ENCODE measurements around the gene CACTIN.

The CACTIN gene

DNA sequence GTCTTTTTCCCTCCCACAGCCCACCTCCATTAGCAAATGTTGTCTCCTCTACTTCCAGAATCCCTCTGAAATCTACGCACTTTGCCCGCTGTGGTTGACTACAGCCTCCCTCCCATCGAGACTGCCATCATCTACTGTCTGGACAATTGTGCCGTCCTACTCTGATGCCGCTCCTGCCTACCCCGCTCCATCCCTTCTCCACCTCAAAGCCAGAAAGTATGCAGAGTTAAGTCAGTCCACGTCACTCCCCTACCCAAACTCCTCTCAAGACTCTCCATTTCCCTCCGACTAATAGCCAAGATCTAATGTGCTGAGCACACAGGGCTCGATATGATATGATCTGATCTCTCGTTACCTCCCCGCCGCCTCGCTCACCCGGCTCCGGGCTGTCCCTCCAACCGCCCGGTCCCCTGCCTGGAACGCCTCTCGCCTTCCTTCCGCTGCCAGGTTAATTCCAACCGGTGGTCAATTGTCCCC, 556 bp downstream of the CACTIN start:
- Histone ChIP-seq H3K79me2 (peaks cover 11% of the 10 kb centered on the region), H3K4me2 (ENCODE audit: low read length) (peak overlapping the region; percentile 78), H3K27me3 (ENCODE audit: control insufficient read depth, insufficient read depth, low read length) (no peaks in the 10 kb centered on the region), H3K36me3 (ENCODE audit: control insufficient read depth, insufficient read depth, low read length) (no peaks in the 10 kb centered on the region), H3K9ac (peak overlapping the region; percentile 6), H3K4me3 (ENCODE audit: low read depth, low read length) (peak overlapping the region; percentile 86), H2AFZ (peak overlapping the region; percentile 82), H3K27ac (peak overlapping the region; percentile 86), H3K9me3 (ENCODE audit: control insufficient read depth, low read length) (no peaks in the 10 kb centered on the region), H3K4me1 (no peaks in the 10 kb centered on the region)
- TF ChIP-seq, protein P1, sequence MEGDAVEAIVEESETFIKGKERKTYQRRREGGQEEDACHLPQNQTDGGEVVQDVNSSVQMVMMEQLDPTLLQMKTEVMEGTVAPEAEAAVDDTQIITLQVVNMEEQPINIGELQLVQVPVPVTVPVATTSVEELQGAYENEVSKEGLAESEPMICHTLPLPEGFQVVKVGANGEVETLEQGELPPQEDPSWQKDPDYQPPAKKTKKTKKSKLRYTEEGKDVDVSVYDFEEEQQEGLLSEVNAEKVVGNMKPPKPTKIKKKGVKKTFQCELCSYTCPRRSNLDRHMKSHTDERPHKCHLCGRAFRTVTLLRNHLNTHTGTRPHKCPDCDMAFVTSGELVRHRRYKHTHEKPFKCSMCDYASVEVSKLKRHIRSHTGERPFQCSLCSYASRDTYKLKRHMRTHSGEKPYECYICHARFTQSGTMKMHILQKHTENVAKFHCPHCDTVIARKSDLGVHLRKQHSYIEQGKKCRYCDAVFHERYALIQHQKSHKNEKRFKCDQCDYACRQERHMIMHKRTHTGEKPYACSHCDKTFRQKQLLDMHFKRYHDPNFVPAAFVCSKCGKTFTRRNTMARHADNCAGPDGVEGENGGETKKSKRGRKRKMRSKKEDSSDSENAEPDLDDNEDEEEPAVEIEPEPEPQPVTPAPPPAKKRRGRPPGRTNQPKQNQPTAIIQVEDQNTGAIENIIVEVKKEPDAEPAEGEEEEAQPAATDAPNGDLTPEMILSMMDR (IDR thresholded peaks at IDR 0.05), result no peak

DNA sequence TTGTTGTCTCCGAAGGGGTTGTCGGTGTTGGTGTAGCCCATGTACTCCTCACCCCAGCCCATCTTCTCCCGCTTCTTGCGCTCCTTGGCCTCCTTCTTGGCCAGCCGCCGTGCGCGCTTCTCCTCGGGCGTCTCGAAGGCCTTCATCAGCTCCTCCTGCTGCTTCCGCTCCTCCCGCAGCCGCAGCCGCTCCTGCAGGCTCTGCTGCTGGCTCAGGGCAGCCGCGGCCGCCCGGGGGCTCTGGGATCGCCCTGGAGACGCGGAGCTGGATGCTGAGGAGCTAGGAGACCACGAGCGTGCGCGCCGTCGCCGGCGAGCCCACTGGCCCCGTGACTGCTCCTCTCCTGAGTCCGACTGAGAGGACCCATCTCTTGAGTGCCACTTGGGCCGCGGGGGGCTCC, 2.9 kb downstream of the CACTIN start:
- TF ChIP-seq, protein P1 (IDR thresholded peaks at IDR 0.05), result no peak
- H3K4me2 ChIP-seq (ENCODE audit: low read length), result no peak overlapping the region
- no peak overlapping the region for H3K4me3 ChIP-seq (ENCODE audit: low read depth, low read length)
- no peak overlapping the region for H3K27ac ChIP-seq
- H3K79me2 ChIP-seq, result peaks cover 11% of the 10 kb centered on the region
- no peak overlapping the region for H3K9ac ChIP-seq
- H3K36me3 ChIP-seq (ENCODE audit: control insufficient read depth, insufficient read depth, low read length), result no peaks in the 10 kb centered on the region
- H3K4me1 ChIP-seq, result peaks cover 4% of the 10 kb centered on the region
- H2AFZ ChIP-seq, result no peak overlapping the region
- H3K27me3 ChIP-seq (ENCODE audit: control insufficient read depth, insufficient read depth, low read length), result no peaks in the 10 kb centered on the region
- H3K9me3 ChIP-seq (ENCODE audit: control insufficient read depth, low read length), result no peaks in the 10 kb centered on the region

DNA sequence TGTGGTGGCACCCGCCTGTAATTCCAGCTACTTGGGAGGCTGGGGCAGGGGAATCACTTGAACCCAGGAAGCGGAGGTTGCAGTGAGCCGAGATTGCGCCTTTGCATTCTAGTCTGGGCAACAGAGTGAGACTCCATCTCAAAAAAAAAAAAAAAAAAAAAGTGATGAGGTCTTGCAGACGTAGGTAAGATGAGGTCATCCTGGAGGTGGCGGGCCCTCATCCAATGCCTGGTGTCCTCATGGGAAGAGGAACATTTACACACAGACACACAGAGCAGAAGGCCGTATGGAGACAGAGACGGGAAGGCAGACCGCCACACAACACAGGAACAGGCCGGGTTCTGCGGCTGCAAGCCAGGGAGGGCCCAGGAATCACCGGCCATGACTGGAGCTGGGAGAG, 4.4 kb downstream of the CACTIN start:
- Histone ChIP-seq H3K27ac (no peak overlapping the region), H3K4me1 (peaks cover 9% of the 10 kb centered on the region), H3K36me3 (ENCODE audit: control insufficient read depth, insufficient read depth, low read length) (no peaks in the 10 kb centered on the region), H3K9me3 (ENCODE audit: control insufficient read depth, low read length) (no peaks in the 10 kb centered on the region), H3K4me3 (ENCODE audit: low read depth, low read length) (no peak overlapping the region), H3K4me2 (ENCODE audit: low read length) (no peak overlapping the region), H3K9ac (no peak overlapping the region), H3K79me2 (peaks cover 11% of the 10 kb centered on the region), H2AFZ (no peak overlapping the region), H3K27me3 (ENCODE audit: control insufficient read depth, insufficient read depth, low read length) (no peaks in the 10 kb centered on the region)
- TF ChIP-seq, protein P1 (IDR thresholded peaks at IDR 0.05), result no peak

DNA sequence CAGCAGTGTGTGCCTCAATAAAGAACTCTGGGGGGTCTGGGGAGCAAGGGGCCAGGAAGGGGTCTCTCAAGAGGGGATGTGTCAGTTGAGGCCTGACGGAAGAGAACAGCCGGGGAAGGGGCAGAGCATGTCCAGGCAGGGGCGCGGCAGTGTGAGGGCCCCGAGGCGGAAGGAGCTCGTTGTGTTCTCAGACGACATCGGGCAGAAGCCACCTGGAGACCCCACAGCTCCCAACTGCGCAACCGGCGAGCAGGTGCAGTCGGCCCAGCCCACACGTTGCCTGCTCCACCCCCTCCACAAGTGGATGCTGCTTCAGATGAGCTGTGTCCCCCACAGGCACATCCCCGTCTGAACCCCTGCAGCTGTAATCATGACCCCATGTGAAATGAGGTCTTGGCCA, 4.9 kb downstream of the CACTIN start:
- H2AFZ ChIP-seq, result no peak overlapping the region
- peaks cover 11% of the 10 kb centered on the region for H3K79me2 ChIP-seq
- TF ChIP-seq, protein P1 (IDR thresholded peaks at IDR 0.05), result no peak
- H3K9me3 ChIP-seq (ENCODE audit: control insufficient read depth, low read length), result no peaks in the 10 kb centered on the region
- no peak overlapping the region for H3K9ac ChIP-seq
- H3K27ac ChIP-seq, result no peak overlapping the region
- no peaks in the 10 kb centered on the region for H3K36me3 ChIP-seq (ENCODE audit: control insufficient read depth, insufficient read depth, low read length)
- peaks cover 9% of the 10 kb centered on the region for H3K4me1 ChIP-seq
- H3K4me2 ChIP-seq (ENCODE audit: low read length), result no peak overlapping the region
- H3K4me3 ChIP-seq (ENCODE audit: low read depth, low read length), result no peak overlapping the region
- H3K27me3 ChIP-seq (ENCODE audit: control insufficient read depth, insufficient read depth, low read length), result no peaks in the 10 kb centered on the region

DNA sequence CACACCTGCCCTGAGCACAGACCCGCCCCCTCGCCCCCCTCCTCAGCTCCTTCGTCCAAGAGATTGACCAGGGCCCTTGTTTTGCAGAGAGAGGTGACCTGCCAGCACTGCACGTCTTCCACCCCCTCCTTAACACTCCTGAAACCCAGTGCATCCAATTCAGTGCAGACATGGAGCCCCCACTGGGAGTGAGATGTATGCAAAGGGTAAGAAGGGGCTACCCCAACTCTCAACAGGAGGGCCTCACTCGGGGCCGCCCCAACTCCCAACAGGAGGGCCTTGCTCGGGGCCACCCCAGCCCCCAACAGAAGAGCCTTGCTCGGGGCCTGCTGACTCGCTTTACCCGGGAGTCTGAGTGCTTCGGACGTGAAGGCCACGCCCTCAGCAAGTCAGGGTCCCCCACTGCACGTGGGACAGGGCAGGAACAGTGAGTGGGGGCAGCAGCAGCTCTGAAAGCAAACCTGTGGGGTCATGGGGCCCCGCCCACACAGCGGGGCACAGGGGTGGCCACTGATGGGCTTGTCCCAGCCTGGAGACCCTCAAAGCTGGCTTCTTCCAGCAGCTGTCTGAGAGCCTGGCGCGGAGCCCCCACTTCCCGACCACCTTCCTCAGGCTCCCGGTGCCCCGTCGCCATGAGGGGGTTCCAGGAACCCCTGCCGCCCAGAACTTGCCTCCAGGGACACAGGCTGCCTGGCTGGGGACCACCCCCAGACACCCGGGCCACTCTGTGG, 5.6 kb downstream of the CACTIN start:
- no peaks in the 10 kb centered on the region for H3K27me3 ChIP-seq (ENCODE audit: control insufficient read depth, insufficient read depth, low read length)
- peaks cover 11% of the 10 kb centered on the region for H3K79me2 ChIP-seq
- no peak overlapping the region for H3K4me3 ChIP-seq (ENCODE audit: low read depth, low read length)
- no peak overlapping the region for H3K9ac ChIP-seq
- H3K4me2 ChIP-seq (ENCODE audit: low read length), result no peak overlapping the region
- H3K9me3 ChIP-seq (ENCODE audit: control insufficient read depth, low read length), result no peaks in the 10 kb centered on the region
- no peak overlapping the region for H2AFZ ChIP-seq
- TF ChIP-seq, protein P1 (IDR thresholded peaks at IDR 0.05), result no peak
- H3K4me1 ChIP-seq, result peaks cover 9% of the 10 kb centered on the region
- H3K36me3 ChIP-seq (ENCODE audit: control insufficient read depth, insufficient read depth, low read length), result no peaks in the 10 kb centered on the region
- H3K27ac ChIP-seq, result no peak overlapping the region

Measured in parathyroid adenoma (tissue), 2 donors.